DOHH2 (cell line): ENCODE results near the gene PDGFC.

Source experiments
- H3F3A ChIP-seq: fragments of 200-600 bp; sonication (generic), shearing (Covaris generic); 2 replicates; pipeline ENCODE4 v1.6.0; 2016; ENCODE audit warnings: antibody characterized with exemption, mild to moderate bottlenecking; ENCODE audit not compliant: control insufficient read depth, insufficient read depth
- H3K27ac ChIP-seq: fragments of 200-600 bp; sonication (generic); 2 replicates; pipeline ENCODE4 v1.5.1; 2014; ENCODE audit warnings: low read depth, mild to moderate bottlenecking, low read length, moderate library complexity
- H3K27me3 ChIP-seq: fragments of 200-600 bp; sonication (generic); 2 replicates; pipeline ENCODE4 v1.6.1; 2014; ENCODE audit warnings: mild to moderate bottlenecking, low read length, mixed read lengths; ENCODE audit not compliant: control insufficient read depth
- H3K36me3 ChIP-seq: fragments of 200-600 bp; sonication (generic); 2 replicates; pipeline ENCODE4 v1.6.1; 2014; ENCODE audit warnings: mild to moderate bottlenecking, low read length, moderate library complexity, mixed read lengths; ENCODE audit not compliant: control insufficient read depth
- H3K4me1 ChIP-seq: fragments of 200-600 bp; sonication (generic); 2 replicates; pipeline ENCODE4 v1.6.1; 2014; ENCODE audit warnings: mild to moderate bottlenecking, low read length, mixed read lengths; ENCODE audit not compliant: control insufficient read depth
- H3K4me2 ChIP-seq: fragments of 200-600 bp; sonication (generic); 2 replicates; pipeline ENCODE4 v1.6.0; 2014; ENCODE audit warnings: mild to moderate bottlenecking, low read length, moderate library complexity
- H3K4me3 ChIP-seq: fragments of 200-600 bp; sonication (generic); 2 replicates; pipeline ENCODE4 v1.5.1; 2014; ENCODE audit warnings: mild to moderate bottlenecking, low read length, mixed read lengths
- H3K79me2 ChIP-seq: fragments of 200-600 bp; sonication (generic); 2 replicates; pipeline ENCODE4 v1.6.1; 2014; ENCODE audit warnings: mild to moderate bottlenecking, low read length, mixed read lengths; ENCODE audit not compliant: control insufficient read depth
- H3K9me2 ChIP-seq: fragments of 200-600 bp; sonication (generic); replicated peaks from 2 replicates; pipeline ENCODE4 v1.6.1; 2014; ENCODE audit warnings: mild to moderate bottlenecking, low read length, mixed read lengths; ENCODE audit not compliant: control insufficient read depth
- H3K9me3 ChIP-seq: fragments of 200-600 bp; sonication (generic); 2 replicates; pipeline ENCODE4 v1.6.1; 2014; ENCODE audit warnings: antibody characterized with exemption, low read length, mixed read lengths; ENCODE audit not compliant: control insufficient read depth, insufficient read depth
- H4K20me1 ChIP-seq: fragments of 200-600 bp; sonication (generic); 2 replicates; pipeline ENCODE4 v1.6.0; 2014; ENCODE audit warnings: low read depth, mild to moderate bottlenecking, antibody characterized with exemption, low read length, moderate library complexity; ENCODE audit not compliant: control insufficient read depth, insufficient read depth
- CTCF ChIP-seq: fragments of 200-600 bp; sonication (generic); IDR thresholded peaks from one replicate; pipeline ENCODE4 v1.5.1; 2014; ENCODE audit warnings: antibody characterized with exemption, mild to moderate bottlenecking, low read depth, low read length; ENCODE audit not compliant: poor library complexity, severe bottlenecking
- EZH2phosphoT487 ChIP-seq: fragments of 200-600 bp; sonication (generic); IDR thresholded peaks from 2 replicates; pipeline ENCODE4 v1.6.1; 2017; ENCODE audit warnings: borderline replicate concordance, mild to moderate bottlenecking, antibody characterized with exemption, low read length, moderate library complexity, mixed read lengths

PDGFC gene

GRCh38 chr4:156795727-156796126 is 175.9 kb downstream of the PDGFC start:
- no peak overlapping the region for H3K4me2 ChIP-seq
- no peaks in the 10 kb centered on the region for H3K79me2 ChIP-seq
- H4K20me1 ChIP-seq: no peaks in the 10 kb centered on the region
- H3K9me3 ChIP-seq: no peaks in the 10 kb centered on the region
- H3F3A ChIP-seq: no peaks in the 10 kb centered on the region
- H3K36me3 ChIP-seq: no peaks in the 10 kb centered on the region
- TF ChIP-seq CTCF: no peak
- no peak for TF ChIP-seq EZH2phosphoT487
- no peak overlapping the region for H3K27ac ChIP-seq
- H3K4me3 ChIP-seq: no peak overlapping the region
- H3K4me1 ChIP-seq: no peaks in the 10 kb centered on the region
- H3K9me2 ChIP-seq: no peaks in the 10 kb centered on the region; the same call in 1 of the 2 replicates
- H3K27me3 ChIP-seq: no peaks in the 10 kb centered on the region

GRCh38 chr4:156794863-156795262 is 176.7 kb downstream of the PDGFC start:
- no peak for TF ChIP-seq CTCF
- TF ChIP-seq EZH2phosphoT487: no peak
- Histone ChIP-seq H3F3A (no peaks in the 10 kb centered on the region), H3K4me2 (no peak overlapping the region), H4K20me1 (no peaks in the 10 kb centered on the region), H3K9me3 (no peaks in the 10 kb centered on the region), H3K79me2 (no peaks in the 10 kb centered on the region), H3K27me3 (no peaks in the 10 kb centered on the region), H3K27ac (no peak overlapping the region), H3K4me3 (no peak overlapping the region), H3K9me2 (no peaks in the 10 kb centered on the region), H3K36me3 (no peaks in the 10 kb centered on the region), H3K4me1 (no peaks in the 10 kb centered on the region)

GRCh38 chr4:156792462-156793085 is 179.0 kb downstream of the PDGFC start:
- Histone ChIP-seq H3K9me2 (no peaks in the 10 kb centered on the region), H3K36me3 (no peaks in the 10 kb centered on the region), H3K4me2 (no peak overlapping the region), H3F3A (no peaks in the 10 kb centered on the region), H3K79me2 (no peaks in the 10 kb centered on the region), H3K9me3 (no peaks in the 10 kb centered on the region), H4K20me1 (no peaks in the 10 kb centered on the region), H3K27me3 (no peaks in the 10 kb centered on the region), H3K27ac (no peak overlapping the region), H3K4me1 (no peaks in the 10 kb centered on the region), H3K4me3 (no peak overlapping the region)
- TF ChIP-seq EZH2phosphoT487: no peak
- no peak for TF ChIP-seq CTCF

GRCh38 chr4:156790866-156791265 is 180.7 kb downstream of the PDGFC start:
- Histone ChIP-seq H3K4me1 (no peaks in the 10 kb centered on the region), H3K36me3 (no peaks in the 10 kb centered on the region), H3K79me2 (no peaks in the 10 kb centered on the region), H3F3A (no peaks in the 10 kb centered on the region), H3K9me2 (no peaks in the 10 kb centered on the region), H3K4me3 (no peak overlapping the region), H3K9me3 (no peaks in the 10 kb centered on the region), H3K27me3 (no peaks in the 10 kb centered on the region), H4K20me1 (no peaks in the 10 kb centered on the region), H3K27ac (no peak overlapping the region), H3K4me2 (no peak overlapping the region)
- TF ChIP-seq EZH2phosphoT487 (no peak), CTCF (no peak)
